Stimulated activated CD8-positive, alpha-beta memory T cell treated with anti-CD3 and anti-CD28 coated beads, Interleukin-12 subunit alpha, Interleukin-12 subunit beta, amount 100 ng/mL, for 24 hours (primary cell): Measurements from ENCODE around the gene FSTL4.

ENCODE experiments used
- DNase-seq: peaks from one replicate; pipeline ENCODE4 v3.0.0-alpha.2; 2020; ENCODE audit errors: extremely low read depth

FSTL4 gene

GRCh38 chr5:133612249-133612860 lies at the start of gene FSTL4:
Gene FSTL4 (minus strand): TSS chr5:133612541.
- DNase-seq: no peak

GRCh38 chr5:133661389-133661788 lies 49.0 kb upstream of the FSTL4 start:
- DNase-seq: no peak

DNA sequence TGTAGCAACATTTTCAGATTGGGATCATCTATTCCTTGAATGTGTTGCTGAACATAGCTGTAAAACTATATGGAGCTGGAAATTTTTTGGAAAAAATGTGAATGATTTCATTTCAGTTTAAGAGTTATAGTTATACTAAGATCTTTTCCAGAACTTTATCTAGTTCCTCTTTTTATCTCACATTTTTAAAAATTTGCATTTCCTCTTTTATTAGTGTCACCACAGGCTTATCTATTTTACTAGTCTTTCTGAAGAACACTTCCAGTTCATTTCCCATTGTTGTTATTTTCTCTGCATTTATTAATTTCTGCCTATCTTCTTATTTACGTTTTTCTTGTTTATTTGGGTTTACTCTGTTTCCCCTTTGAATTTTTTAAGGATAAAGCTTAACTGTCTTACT lies 46.0 kb upstream of the FSTL4 start:
- no peak for DNase-seq

GRCh38 chr5:133657036-133657435 lies 44.7 kb upstream of the FSTL4 start:
- no peak for DNase-seq

- DNase-seq: no peak
These were observed 43.6 kb upstream of the FSTL4 start for GRCh38 chr5:133655966-133656365.

- DNase-seq: no peak
These were observed 41.4 kb upstream of the FSTL4 start for GRCh38 chr5:133653760-133654049.

DNA sequence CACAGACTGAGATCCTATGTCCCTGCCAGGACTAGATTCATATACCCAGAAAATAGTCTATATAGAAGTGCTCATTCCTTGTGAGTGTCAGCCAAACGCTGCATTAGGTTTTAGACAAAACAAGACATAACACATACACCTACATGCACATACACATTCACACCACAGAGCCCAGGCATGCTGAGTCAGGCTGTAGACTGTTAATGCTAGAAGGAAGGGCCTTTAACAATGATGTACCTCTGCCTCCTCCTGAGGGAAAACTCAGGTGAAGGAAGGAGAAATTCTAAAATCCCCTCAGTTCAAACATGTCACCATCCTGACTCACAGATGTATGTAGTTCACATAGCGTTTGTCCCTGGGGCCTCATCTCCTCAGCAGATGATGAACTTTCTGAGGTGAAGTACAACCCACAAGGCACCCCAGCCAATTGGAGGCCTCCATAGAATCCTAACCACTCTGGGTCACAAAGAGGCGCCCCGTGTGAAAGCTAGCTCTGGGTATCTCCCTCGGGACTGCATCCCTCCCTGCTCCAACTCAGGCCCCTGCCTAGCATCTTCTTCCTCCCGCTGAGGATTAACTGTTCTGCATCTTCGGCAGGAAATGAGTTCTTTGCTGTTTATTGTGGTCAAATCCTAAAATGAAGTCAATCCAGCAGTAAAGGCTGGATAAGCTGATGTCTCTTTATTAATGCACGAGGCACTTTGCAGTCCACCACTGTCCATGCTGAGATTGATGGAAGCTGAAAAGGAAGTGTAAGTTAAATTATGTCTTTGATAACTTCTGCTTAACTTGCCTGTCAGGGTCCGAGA lies 40.8 kb upstream of the FSTL4 start:
- no peak for DNase-seq

GRCh38 chr5:133644000-133644865 lies 31.9 kb upstream of the FSTL4 start:
- no peak for DNase-seq

- no peak for DNase-seq
These were observed 31.0 kb upstream of the FSTL4 start for GRCh38 chr5:133643365-133643764.

DNA sequence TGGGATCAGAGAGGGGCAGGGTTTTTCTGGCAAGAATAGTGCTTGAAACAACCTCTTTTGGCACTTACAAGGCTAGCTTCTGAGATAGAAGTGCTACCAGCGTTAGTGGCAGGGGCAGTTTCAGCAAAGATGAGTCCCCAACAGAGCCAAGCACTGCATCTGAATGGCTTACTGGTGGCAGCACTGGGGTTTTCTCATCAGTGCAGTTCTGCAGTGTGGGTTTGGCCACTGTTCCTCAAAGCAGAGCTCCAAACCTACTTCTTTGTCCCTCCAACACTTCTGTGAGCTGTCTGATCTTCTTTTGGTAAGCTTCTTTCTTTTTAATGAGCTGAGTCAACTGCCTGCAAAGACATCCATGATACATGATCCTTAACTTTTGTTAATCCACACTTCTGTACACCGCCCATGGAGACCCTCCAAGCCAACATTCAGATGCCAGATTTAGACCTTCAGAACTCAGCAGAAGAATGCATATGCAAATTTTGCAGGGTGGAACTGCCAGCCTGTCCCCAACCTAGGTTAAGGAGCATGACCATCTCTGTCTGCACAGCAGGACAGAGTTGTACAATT lies 29.9 kb upstream of the FSTL4 start:
- DNase-seq: no peak

DNA sequence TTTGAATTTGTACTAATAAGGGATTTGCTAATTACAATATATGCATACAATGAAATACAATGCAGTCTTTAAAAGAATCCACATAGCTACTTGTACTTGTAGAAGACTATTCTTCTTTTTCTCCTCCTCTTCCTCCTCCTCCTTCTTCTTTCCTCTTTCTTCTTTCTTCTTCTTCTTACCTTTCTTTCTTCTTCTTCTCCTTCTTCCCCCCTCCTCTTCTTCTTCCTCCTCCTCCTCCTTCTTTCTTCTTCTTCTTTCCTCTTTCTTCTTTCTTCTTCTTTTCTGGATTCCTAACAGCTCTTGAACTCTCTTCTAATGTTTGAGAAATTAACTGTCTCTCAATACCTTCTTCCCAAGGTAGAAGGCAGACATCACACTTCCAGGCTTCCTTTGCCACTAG lies 29.3 kb upstream of the FSTL4 start:
- no peak for DNase-seq

- DNase-seq: no peak
These were observed 27.6 kb upstream of the FSTL4 start for GRCh38 chr5:133639850-133640528.

DNA sequence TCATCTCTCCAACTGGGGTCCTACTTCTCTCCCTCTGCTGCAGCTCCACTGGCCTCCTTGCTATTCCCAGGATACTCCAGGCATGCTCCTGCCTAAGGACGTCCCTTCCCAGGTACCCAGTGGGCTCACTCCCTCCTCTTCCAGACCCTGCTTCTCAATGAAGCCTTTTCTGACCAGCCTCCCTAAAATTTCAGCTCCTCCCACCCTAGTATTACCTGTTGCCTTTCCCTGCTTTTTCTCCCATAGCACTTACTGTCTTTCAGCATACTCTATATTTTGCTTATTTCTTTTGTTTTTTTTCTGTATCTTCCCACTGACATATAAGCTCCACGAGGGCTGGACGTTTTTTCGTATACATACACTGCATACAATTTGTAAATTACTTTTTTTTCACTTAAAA lies 26.1 kb upstream of the FSTL4 start:
- no peak for DNase-seq

GRCh38 chr5:133637206-133637605 lies 24.9 kb upstream of the FSTL4 start:
- no peak for DNase-seq

DNA sequence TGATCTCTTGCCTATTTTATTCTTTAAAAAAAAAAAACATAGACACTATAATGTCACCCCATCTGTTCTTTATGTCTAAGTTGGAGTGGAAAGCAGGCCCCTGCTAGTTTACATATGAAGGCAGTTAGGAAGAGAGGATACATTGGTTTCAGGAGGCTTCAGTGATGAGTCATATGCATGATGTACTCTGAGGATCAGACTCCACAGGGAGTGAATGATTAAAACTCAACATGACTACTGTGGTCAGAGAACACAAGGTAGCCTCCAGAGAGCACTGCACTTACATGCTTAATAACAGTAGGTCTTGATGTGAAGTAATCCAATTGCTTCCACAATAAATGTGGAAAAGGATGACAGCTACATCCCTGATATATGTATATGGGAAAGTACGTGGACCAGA lies 22.7 kb upstream of the FSTL4 start:
- DNase-seq: no peak

DNA sequence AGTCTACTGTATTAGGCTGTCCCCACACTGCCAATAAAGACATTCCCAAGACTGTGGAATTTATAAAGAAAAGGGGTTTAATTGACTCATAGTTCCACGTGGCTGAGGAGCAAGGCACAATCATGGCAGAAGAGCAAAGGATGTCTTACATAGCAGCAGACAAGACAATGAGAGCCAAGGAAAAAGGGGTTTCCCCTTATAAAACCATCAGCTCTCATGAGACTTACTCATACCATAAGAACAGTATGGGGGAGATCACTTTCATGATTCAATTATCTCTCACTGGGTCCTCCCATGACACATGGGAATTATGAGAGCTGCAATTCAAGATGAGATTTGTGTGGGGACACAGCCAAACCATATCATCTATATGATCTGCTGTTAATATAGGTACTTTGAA lies 14.8 kb upstream of the FSTL4 start:
- no peak for DNase-seq

DNA sequence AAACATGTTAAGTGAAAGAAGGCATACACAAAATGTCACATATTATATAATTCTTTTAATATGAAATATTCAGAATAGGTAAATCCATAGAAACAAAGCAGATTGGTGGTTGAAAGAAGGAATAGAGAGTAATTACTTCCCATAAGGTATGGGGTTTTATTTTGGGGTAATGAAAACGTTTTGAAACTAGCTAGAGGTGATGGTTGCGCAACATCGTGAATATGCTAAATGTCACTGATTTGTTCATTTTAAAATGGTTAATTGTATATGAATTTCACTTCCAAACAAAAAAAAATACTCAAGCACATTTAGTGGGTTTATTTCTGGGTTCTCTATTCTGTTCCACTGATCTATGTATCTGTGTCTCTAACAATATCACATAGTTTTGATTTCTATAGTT lies 12.0 kb upstream of the FSTL4 start:
- DNase-seq: no peak

DNA sequence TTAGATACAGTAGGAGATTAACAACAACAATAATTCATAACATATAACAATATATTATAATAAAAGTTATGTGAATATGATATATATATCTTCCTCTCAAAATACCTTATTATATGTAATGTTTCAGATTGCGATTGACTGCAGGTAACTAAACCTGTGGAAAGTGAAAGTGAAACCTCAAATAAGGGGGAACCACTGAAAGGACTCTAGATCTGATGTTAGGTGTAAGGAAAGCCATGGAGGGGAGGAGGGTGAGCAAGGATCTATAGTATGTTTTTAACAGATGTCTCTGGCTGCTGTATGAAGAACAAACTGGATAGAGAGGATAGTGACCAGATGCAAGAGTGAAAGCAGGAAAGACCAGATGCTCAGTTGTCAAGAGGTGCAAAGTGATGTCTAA lies 5.8 kb upstream of the FSTL4 start:
- DNase-seq: no peak

DNA sequence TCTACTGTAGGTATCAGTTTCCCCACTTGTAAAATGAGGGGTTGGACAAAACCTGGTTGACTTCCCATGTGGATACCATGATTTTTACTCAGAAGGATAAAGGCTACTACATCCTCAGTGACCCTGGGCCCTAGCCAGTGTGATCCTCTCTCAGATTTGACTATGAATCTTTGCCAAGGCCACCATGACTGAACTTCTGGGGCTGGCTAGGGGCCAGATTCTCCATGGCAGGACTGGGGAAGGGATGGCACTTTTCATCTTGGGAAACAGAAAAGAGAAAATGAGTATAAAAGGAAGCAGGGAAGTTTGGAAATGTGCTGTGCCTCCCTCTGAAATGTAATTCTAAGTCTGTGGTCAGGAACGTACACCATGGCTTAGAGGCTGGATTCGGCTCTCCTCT lies 1.4 kb upstream of the FSTL4 start:
- DNase-seq: no peak

DNA sequence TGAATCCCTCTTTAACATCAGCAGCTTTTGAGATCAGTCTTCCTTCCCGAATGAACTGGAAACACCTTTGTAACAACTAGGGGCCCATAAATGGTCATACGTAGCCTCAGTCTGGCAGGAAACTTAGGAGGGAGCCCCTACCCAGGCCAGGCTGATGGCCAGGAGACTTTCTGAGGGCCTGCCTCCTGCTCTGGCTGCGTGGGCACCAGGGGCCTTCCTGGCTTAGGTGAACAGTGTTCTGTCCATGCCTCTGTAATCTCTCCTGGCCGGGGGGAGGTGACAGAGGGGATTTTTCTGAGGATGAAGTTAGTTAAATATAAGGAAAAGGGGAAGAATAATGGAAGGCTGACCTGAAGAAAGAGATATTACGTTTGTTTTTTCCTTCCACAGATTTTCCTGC lies 843 bp upstream of the FSTL4 start:
- DNase-seq: no peak

DNA sequence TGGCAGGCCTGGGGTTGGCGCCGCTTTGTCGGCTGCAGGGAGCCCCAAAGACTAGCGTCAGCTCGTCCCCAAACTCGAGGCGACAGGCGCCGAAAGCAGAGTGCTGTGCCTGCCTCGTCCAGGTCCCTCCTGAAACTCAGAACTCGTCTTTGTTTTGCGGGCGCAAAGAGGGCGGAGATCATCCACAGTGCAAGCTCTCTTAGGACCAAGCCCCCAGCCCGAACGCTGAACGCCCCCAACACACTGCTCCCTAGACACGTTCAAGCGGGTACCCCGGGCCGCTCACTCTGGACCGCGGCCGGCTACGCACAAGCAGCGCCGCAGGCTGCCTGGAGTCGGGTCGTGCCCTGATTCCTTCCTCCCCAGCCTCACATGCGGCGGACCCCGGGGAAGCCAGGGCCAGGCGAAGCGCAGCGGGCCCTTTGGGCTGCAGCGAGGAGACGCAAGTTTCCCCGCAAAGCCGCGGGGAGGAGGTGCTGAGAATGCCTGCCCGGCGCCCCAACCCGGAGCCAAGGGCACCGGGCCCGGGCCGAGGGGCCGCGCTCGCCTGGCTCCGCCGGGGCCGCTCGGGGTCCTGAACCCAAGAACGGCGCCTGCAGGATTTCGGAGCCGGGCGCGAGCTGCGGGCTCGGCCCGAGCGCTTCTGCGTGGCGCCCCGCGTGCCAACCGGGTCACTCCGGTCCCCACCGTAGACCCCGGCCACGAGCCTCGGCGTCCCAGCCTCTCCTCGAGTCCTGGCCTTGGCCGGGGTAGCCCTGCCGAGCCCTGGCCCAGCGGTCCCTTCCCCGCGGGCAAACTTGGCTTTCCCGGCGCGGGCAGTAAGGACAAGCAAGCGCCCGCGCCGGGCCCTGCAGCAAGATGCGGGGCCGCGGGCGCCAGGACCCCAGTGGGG lies 738 bp downstream of the FSTL4 start:
- no peak for DNase-seq
